GM21381 (cell line): ENCODE measurements around the gene ARL4C.
"Not testable (repeated sequence)": the region's sequence is repeated elsewhere in the genome, so short reads cannot be mapped to it uniquely, and the experiment has no call there.

Experiments
- ATAC-seq: cut with Tn5 transposase; IDR thresholded peaks from one replicate; pipeline ENCODE4 v1.9.1; 2021; ENCODE audit warnings: mild to moderate bottlenecking, moderate library complexity; ENCODE audit not compliant: unreplicated experiment

Gene ARL4C

GRCh38 chr2:234478121-234478858 is 18.6 kb downstream of the ARL4C start:
- no peak for ATAC-seq

GRCh38 chr2:234476766-234477165 is 20.1 kb downstream of the ARL4C start:
- no peak for ATAC-seq

GRCh38 chr2:234474654-234475053 is 22.2 kb downstream of the ARL4C start:
- ATAC-seq = no peak

GRCh38 chr2:234472155-234472554 is 24.7 kb downstream of the ARL4C start:
- no peak for ATAC-seq

GRCh38 chr2:234469972-234470371 is 26.9 kb downstream of the ARL4C start:
- ATAC-seq = no peak

- ATAC-seq = no peak
Measured at GRCh38 chr2:234469251-234469845, 27.5 kb downstream of the ARL4C start.

- ATAC-seq = no peak
Measured at GRCh38 chr2:234468503-234468902, 28.4 kb downstream of the ARL4C start.

GRCh38 chr2:234467289-234467688 is 29.6 kb downstream of the ARL4C start:
- ATAC-seq = no peak

GRCh38 chr2:234464291-234464645 is 32.6 kb downstream of the ARL4C start:
- ATAC-seq = no peak

- no peak for ATAC-seq
Measured at GRCh38 chr2:234463626-234464290, 33.1 kb downstream of the ARL4C start.

- no peak for ATAC-seq
Measured at GRCh38 chr2:234462218-234462992, 34.5 kb downstream of the ARL4C start.

GRCh38 chr2:234459401-234460009 is 37.4 kb downstream of the ARL4C start:
- no peak for ATAC-seq

- no peak for ATAC-seq
Measured at GRCh38 chr2:234458466-234458865, 38.4 kb downstream of the ARL4C start.

GRCh38 chr2:234457421-234457820 is 39.5 kb downstream of the ARL4C start:
- ATAC-seq = no peak

- not testable (repeated sequence) for ATAC-seq
Measured at GRCh38 chr2:234455246-234455645, 41.6 kb downstream of the ARL4C start.

GRCh38 chr2:234454433-234454832 is 42.4 kb downstream of the ARL4C start:
- no peak for ATAC-seq

GRCh38 chr2:234453216-234453615 is 43.7 kb downstream of the ARL4C start:
- ATAC-seq = no peak

GRCh38 chr2:234451852-234452625 is 44.8 kb downstream of the ARL4C start:
- ATAC-seq = no peak

- ATAC-seq = no peak
Measured at GRCh38 chr2:234451242-234451641, 45.6 kb downstream of the ARL4C start.

- ATAC-seq = no peak
Measured at GRCh38 chr2:234450431-234451124, 46.3 kb downstream of the ARL4C start.
